Activated CD8-positive, alpha-beta memory T cell treated with anti-CD3 and anti-CD28 coated beads for 48 hours (primary cell): ENCODE measurements around the gene ATRNL1.

Source experiments
- DNase-seq, 3 experiments: peaks; one replicate each; pipeline ENCODE4 v3.0.0-alpha.2; 2020; ENCODE audit warnings: low read depth in 2 of 3, low spot score in 2 of 3

The ATRNL1 gene

GRCh38 chr10:115830265-115830970 is 737.3 kb downstream of the ATRNL1 start:
- no peak for DNase-seq

GRCh38 chr10:115831016-115831415 is 737.9 kb downstream of the ATRNL1 start:
- no peak for DNase-seq

GRCh38 chr10:115833119-115833518 is 740.0 kb downstream of the ATRNL1 start:
- DNase-seq: no peak

- DNase-seq: no peak
Measured at GRCh38 chr10:115844591-115844990, 751.4 kb downstream of the ATRNL1 start.

GRCh38 chr10:115845921-115846320 is 752.8 kb downstream of the ATRNL1 start:
- DNase-seq: no peak

GRCh38 chr10:115846528-115846927 is 753.4 kb downstream of the ATRNL1 start:
- no peak for DNase-seq

GRCh38 chr10:115849197-115849596 is 756.0 kb downstream of the ATRNL1 start:
- no peak for DNase-seq

- DNase-seq: no peak
Measured at GRCh38 chr10:115850666-115851065, 757.5 kb downstream of the ATRNL1 start.

- no peak for DNase-seq
Measured at GRCh38 chr10:115851695-115852094, 758.5 kb downstream of the ATRNL1 start.

- no peak for DNase-seq
Measured at GRCh38 chr10:115854740-115855435, 761.7 kb downstream of the ATRNL1 start.

- no peak for DNase-seq
Measured at GRCh38 chr10:115856580-115856979, 763.4 kb downstream of the ATRNL1 start.

- DNase-seq: no peak
Measured at GRCh38 chr10:115857856-115858255, 764.7 kb downstream of the ATRNL1 start.

- DNase-seq: no peak
Measured at GRCh38 chr10:115860182-115861107, 767.3 kb downstream of the ATRNL1 start.

- no peak for DNase-seq
Measured at GRCh38 chr10:115861455-115861854, 768.3 kb downstream of the ATRNL1 start.

- no peak for DNase-seq
Measured at GRCh38 chr10:115861864-115862263, 768.7 kb downstream of the ATRNL1 start.

- no peak for DNase-seq
Measured at GRCh38 chr10:115866174-115866573, 773.0 kb downstream of the ATRNL1 start.

GRCh38 chr10:115866691-115867090 is 773.5 kb downstream of the ATRNL1 start:
- no peak for DNase-seq

GRCh38 chr10:115867305-115867704 is 774.1 kb downstream of the ATRNL1 start:
- DNase-seq: no peak

GRCh38 chr10:115871855-115872254 is 778.7 kb downstream of the ATRNL1 start:
- DNase-seq: no peak

- no peak for DNase-seq
Measured at GRCh38 chr10:115875172-115875571, 782.0 kb downstream of the ATRNL1 start.

- DNase-seq: no peak
Measured at GRCh38 chr10:115879372-115880089, 786.4 kb downstream of the ATRNL1 start.
